ENCODE data around the gene MAU2.

- TF ChIP-seq GTF2F1 (IDR thresholded peaks at IDR 0.05; ENCODE audit: borderline replicate concordance, low read depth, low read length) (no peak), CBX5 (IDR thresholded peaks at IDR 0.05; ENCODE audit: low read depth, low read length) (no peak), EZH2 (IDR thresholded peaks at IDR 0.05; ENCODE audit: low read depth, low read length, severe bottlenecking) (no peak), JUND (IDR thresholded peaks at IDR 0.05; ENCODE audit: low read length) (no peak), SUZ12 (IDR thresholded peaks at IDR 0.05; ENCODE audit: low read length) (no peak), POU5F1 (IDR thresholded peaks at IDR 0.05; ENCODE audit: low read depth, low read length) (no peak)
These were observed 33.4 kb downstream of the MAU2 start for GRCh38 chr19:19354007-19354406.
